Measurements from ENCODE around the gene ZNF273.
"Not testable (repeated sequence)": the region's sequence is repeated elsewhere in the genome, so short reads cannot be mapped to it uniquely, and the experiment has no call there.

The ZNF273 gene

GRCh38 chr7:64908358-64908757 is 5.3 kb downstream of the ZNF273 start:
- no peaks in the 10 kb centered on the region for H3K27me3 ChIP-seq (ENCODE audit: control insufficient read depth, insufficient read depth, low read length)
- peaks cover 8% of the 10 kb centered on the region for H3K36me3 ChIP-seq (ENCODE audit: control insufficient read depth, insufficient read depth, low read length)
- H3K4me3 ChIP-seq (ENCODE audit: low read depth, low read length), result no peak overlapping the region
- H3K27ac ChIP-seq (ENCODE audit: low read depth, low read length), result no peak overlapping the region
- H3K9me3 ChIP-seq (ENCODE audit: control insufficient read depth, insufficient read depth, low read depth, low read length), result peaks cover 23% of the 10 kb centered on the region
- H3K4me1 ChIP-seq (ENCODE audit: control insufficient read depth, insufficient read depth, low read length), result peaks cover 20% of the 10 kb centered on the region; the same call in 1 of the 2 replicates
- H3K9ac ChIP-seq (ENCODE audit: low read length), result no peak overlapping the region

- H3K4me3 ChIP-seq (ENCODE audit: low read depth, low read length), result no peak overlapping the region; the same call in 1 of the 2 replicates
- H3K9me3 ChIP-seq (ENCODE audit: control insufficient read depth, insufficient read depth, low read depth, low read length), result peaks cover 44% of the 10 kb centered on the region
- no peak overlapping the region for H3K9ac ChIP-seq (ENCODE audit: low read length)
- H3K36me3 ChIP-seq (ENCODE audit: control insufficient read depth, insufficient read depth, low read length), result peaks cover 49% of the 10 kb centered on the region
- no peaks in the 10 kb centered on the region for H3K27me3 ChIP-seq (ENCODE audit: control insufficient read depth, insufficient read depth, low read length)
- no peak overlapping the region for H3K27ac ChIP-seq (ENCODE audit: low read depth, low read length)
- H3K4me1 ChIP-seq (ENCODE audit: control insufficient read depth, insufficient read depth, low read length), result no peaks in the 10 kb centered on the region
Observed at GRCh38 chr7:64914557-64914956, 11.5 kb downstream of the ZNF273 start.

- peaks cover 45% of the 10 kb centered on the region for H3K9me3 ChIP-seq (ENCODE audit: control insufficient read depth, insufficient read depth, low read depth, low read length)
- H3K27ac ChIP-seq (ENCODE audit: low read depth, low read length); H3K4me3 ChIP-seq (ENCODE audit: low read depth, low read length); H3K9ac ChIP-seq (ENCODE audit: low read length); H3K4me1 ChIP-seq (ENCODE audit: control insufficient read depth, insufficient read depth, low read length); H3K27me3 ChIP-seq (ENCODE audit: control insufficient read depth, insufficient read depth, low read length): not testable (repeated sequence)
- peaks cover 56% of the 10 kb centered on the region for H3K36me3 ChIP-seq (ENCODE audit: control insufficient read depth, insufficient read depth, low read length)
Observed at GRCh38 chr7:64915301-64915700, 12.2 kb downstream of the ZNF273 start.

GRCh38 chr7:64928252-64929187 is 25.4 kb downstream of the ZNF273 start:
- H3K4me3 ChIP-seq (ENCODE audit: low read depth, low read length); H3K27me3 ChIP-seq (ENCODE audit: control insufficient read depth, insufficient read depth, low read length); H3K27ac ChIP-seq (ENCODE audit: low read depth, low read length); H3K9ac ChIP-seq (ENCODE audit: low read length); H3K4me1 ChIP-seq (ENCODE audit: control insufficient read depth, insufficient read depth, low read length): not testable (repeated sequence)
- peaks cover 41% of the 10 kb centered on the region for H3K9me3 ChIP-seq (ENCODE audit: control insufficient read depth, insufficient read depth, low read depth, low read length)
- peaks cover 55% of the 10 kb centered on the region for H3K36me3 ChIP-seq (ENCODE audit: control insufficient read depth, insufficient read depth, low read length)

GRCh38 chr7:64934478-64934877 is 31.4 kb downstream of the ZNF273 start:
- peaks cover 7% of the 10 kb centered on the region; the same call in 1 of the 2 replicates for H3K9me3 ChIP-seq (ENCODE audit: control insufficient read depth, insufficient read depth, low read depth, low read length)
- peaks cover under 1% of the 10 kb centered on the region for H3K36me3 ChIP-seq (ENCODE audit: control insufficient read depth, insufficient read depth, low read length)
- H3K4me1 ChIP-seq (ENCODE audit: control insufficient read depth, insufficient read depth, low read length), result peaks cover 3% of the 10 kb centered on the region; the same call in 1 of the 2 replicates
- no peak overlapping the region for H3K27ac ChIP-seq (ENCODE audit: low read depth, low read length)
- no peaks in the 10 kb centered on the region for H3K27me3 ChIP-seq (ENCODE audit: control insufficient read depth, insufficient read depth, low read length)
- no peak overlapping the region for H3K4me3 ChIP-seq (ENCODE audit: low read depth, low read length)
- no peak overlapping the region for H3K9ac ChIP-seq (ENCODE audit: low read length)

- no peaks in the 10 kb centered on the region for H3K27me3 ChIP-seq (ENCODE audit: control insufficient read depth, insufficient read depth, low read length)
- H3K27ac ChIP-seq (ENCODE audit: low read depth, low read length), result no peak overlapping the region
- no peaks in the 10 kb centered on the region for H3K36me3 ChIP-seq (ENCODE audit: control insufficient read depth, insufficient read depth, low read length)
- H3K9me3 ChIP-seq (ENCODE audit: control insufficient read depth, insufficient read depth, low read depth, low read length), result peaks cover 4% of the 10 kb centered on the region; the same call in 1 of the 2 replicates
- no peak overlapping the region for H3K4me3 ChIP-seq (ENCODE audit: low read depth, low read length)
- H3K4me1 ChIP-seq (ENCODE audit: control insufficient read depth, insufficient read depth, low read length), result peaks cover 3% of the 10 kb centered on the region; the same call in 1 of the 2 replicates
- no peak overlapping the region for H3K9ac ChIP-seq (ENCODE audit: low read length)
Observed at GRCh38 chr7:64938540-64938939, 35.5 kb downstream of the ZNF273 start.

GRCh38 chr7:64940021-64940420 is 36.9 kb downstream of the ZNF273 start:
- H3K36me3 ChIP-seq (ENCODE audit: control insufficient read depth, insufficient read depth, low read length); H3K27ac ChIP-seq (ENCODE audit: low read depth, low read length); H3K9me3 ChIP-seq (ENCODE audit: control insufficient read depth, insufficient read depth, low read depth, low read length); H3K9ac ChIP-seq (ENCODE audit: low read length); H3K4me1 ChIP-seq (ENCODE audit: control insufficient read depth, insufficient read depth, low read length); H3K4me3 ChIP-seq (ENCODE audit: low read depth, low read length); H3K27me3 ChIP-seq (ENCODE audit: control insufficient read depth, insufficient read depth, low read length): not testable (repeated sequence)

GRCh38 chr7:64944667-64945502 is 41.8 kb downstream of the ZNF273 start:
- H3K9me3 ChIP-seq (ENCODE audit: control insufficient read depth, insufficient read depth, low read depth, low read length); H3K27ac ChIP-seq (ENCODE audit: low read depth, low read length): not testable (repeated sequence)

GRCh38 chr7:64945503-64946175 is 42.6 kb downstream of the ZNF273 start:
- no peaks in the 10 kb centered on the region for H3K36me3 ChIP-seq (ENCODE audit: control insufficient read depth, insufficient read depth, low read length)
- H3K4me3 ChIP-seq (ENCODE audit: low read depth, low read length), result no peak overlapping the region
- H3K27me3 ChIP-seq (ENCODE audit: control insufficient read depth, insufficient read depth, low read length), result peaks cover 41% of the 10 kb centered on the region
- no peaks in the 10 kb centered on the region for H3K4me1 ChIP-seq (ENCODE audit: control insufficient read depth, insufficient read depth, low read length)
- H3K27ac ChIP-seq (ENCODE audit: low read depth, low read length), result no peak overlapping the region
- H3K9me3 ChIP-seq (ENCODE audit: control insufficient read depth, insufficient read depth, low read depth, low read length), result no peaks in the 10 kb centered on the region
- H3K9ac ChIP-seq (ENCODE audit: low read length), result no peak overlapping the region

More at GRCh38 chr7:64944667-64945502, 41.8 kb downstream of the ZNF273 start:
- not testable (repeated sequence) for H3K36me3 ChIP-seq (ENCODE audit: control insufficient read depth, insufficient read depth, low read length); H3K9ac ChIP-seq (ENCODE audit: low read length); H3K4me3 ChIP-seq (ENCODE audit: low read depth, low read length); H3K4me1 ChIP-seq (ENCODE audit: control insufficient read depth, insufficient read depth, low read length)
- H3K27me3 ChIP-seq (ENCODE audit: control insufficient read depth, insufficient read depth, low read length), result peaks cover 41% of the 10 kb centered on the region

GRCh38 chr7:64946772-64947171 is 43.7 kb downstream of the ZNF273 start:
- Histone ChIP-seq H3K27me3 (ENCODE audit: control insufficient read depth, insufficient read depth, low read length) (peaks cover 41% of the 10 kb centered on the region), H3K9me3 (ENCODE audit: control insufficient read depth, insufficient read depth, low read depth, low read length) (no peaks in the 10 kb centered on the region), H3K4me1 (ENCODE audit: control insufficient read depth, insufficient read depth, low read length) (no peaks in the 10 kb centered on the region), H3K36me3 (ENCODE audit: control insufficient read depth, insufficient read depth, low read length) (no peaks in the 10 kb centered on the region), H3K4me3 (ENCODE audit: low read depth, low read length) (peak overlapping the region; percentile 68), H3K9ac (ENCODE audit: low read length) (no peak overlapping the region), H3K27ac (ENCODE audit: low read depth, low read length) (no peak overlapping the region)
